ENCODE measurements around the gene CEP83.
A peak's percentile ranks its signal among the peaks of the same experiment; 100 is the strongest.
"Not testable (repeated sequence)": the region's sequence is repeated elsewhere in the genome, so short reads cannot be mapped to it uniquely, and the experiment has no call there.

Gene CEP83

DNA sequence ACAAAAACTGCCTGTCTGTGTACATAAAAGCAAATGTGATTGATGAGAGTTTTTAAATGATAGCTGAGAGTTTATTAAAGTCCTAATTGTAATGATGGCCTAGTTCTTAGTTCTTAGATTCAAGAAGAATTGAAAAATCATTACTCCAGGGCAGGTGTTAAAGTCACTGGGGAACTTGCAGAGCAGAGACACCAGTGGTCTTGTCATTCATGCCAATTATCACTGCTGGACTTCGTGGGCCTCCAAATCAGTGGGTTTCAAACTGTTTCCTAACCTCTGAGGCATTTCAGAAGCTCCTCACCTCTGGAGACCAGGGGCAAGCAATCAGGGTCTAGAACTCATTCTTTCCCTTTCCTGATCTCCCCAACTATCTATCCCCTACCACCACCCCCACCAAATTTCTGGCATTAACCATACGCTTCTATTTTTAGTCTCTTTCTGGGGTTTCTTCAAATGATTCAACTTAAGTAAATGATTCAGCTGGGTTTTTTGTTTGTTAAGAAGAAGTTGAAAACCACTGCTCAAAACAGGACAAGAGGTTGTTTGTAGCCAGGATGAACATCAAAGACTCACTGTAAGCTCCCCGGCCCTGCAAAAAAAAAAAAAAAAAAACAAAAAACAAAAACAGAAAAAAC, 80.1 kb downstream of the CEP83 start:
- DNase-seq = no peak

DNA sequence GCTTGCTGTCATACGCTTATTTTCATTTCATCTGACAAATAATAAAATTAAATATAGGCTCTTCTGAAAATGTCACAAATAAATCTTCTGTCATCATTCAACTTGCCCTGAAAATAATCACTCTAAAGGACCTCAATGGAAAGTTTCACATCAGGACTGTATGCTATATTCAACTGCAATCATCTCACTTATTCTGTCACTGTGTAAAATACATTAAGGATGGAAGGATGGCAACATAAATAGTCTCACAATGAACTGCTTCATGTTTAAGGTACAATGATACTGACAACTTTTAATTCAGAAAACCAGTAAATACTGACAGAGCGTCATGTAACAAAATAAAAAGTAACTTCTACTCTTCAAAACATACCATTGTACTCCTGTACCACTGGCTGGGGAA, 82.1 kb downstream of the CEP83 start:
- no peak for DNase-seq

DNA sequence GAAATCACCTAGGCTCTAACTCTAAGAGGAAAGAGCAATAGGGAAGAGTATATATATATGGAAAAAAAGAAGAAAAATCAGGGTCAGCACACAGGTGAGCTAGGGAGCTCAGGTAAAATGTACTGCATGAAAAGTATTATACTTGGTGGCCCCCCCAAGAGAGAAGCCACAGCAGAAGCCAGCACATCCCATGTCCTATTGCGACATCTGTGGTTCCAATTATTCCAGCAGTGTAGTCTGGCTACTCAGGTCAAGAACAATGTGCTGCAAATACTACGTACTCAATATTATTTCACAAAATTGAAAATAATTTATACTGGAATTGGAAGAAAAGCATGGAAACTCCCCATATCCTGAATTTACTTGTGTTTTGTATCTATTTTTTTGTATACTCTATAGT, 85.5 kb downstream of the CEP83 start:
- DNase-seq = no peak

- no peak for DNase-seq
These were observed 87.2 kb downstream of the CEP83 start for GRCh38 chr12:94372461-94372860.

- no peak for DNase-seq
These were observed 97.0 kb downstream of the CEP83 start for GRCh38 chr12:94362653-94363052.

GRCh38 chr12:94359761-94360160, 99.9 kb downstream of the CEP83 start:
- no peak for DNase-seq

DNA sequence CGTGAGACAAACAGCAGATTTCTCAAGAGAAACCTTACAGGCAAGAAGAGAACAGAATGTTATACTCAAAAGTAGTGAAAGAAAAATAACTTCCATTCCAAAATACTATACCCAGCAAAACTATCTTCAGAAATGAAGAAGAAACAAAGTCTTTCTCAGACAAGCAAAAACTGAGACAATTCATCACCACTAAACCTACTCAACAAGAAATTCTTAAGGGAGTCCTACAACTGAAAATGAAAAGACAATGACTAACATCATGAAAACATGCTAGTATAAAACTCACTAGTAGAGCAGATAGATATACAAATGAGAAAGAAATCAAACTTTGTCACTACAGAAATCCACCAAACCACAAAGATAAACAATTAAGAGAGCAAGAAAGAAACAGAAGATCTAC, 106.5 kb downstream of the CEP83 start:
- DNase-seq = no peak

GRCh38 chr12:94340573-94340972, 119.1 kb downstream of the CEP83 start:
- no peak for DNase-seq

DNA sequence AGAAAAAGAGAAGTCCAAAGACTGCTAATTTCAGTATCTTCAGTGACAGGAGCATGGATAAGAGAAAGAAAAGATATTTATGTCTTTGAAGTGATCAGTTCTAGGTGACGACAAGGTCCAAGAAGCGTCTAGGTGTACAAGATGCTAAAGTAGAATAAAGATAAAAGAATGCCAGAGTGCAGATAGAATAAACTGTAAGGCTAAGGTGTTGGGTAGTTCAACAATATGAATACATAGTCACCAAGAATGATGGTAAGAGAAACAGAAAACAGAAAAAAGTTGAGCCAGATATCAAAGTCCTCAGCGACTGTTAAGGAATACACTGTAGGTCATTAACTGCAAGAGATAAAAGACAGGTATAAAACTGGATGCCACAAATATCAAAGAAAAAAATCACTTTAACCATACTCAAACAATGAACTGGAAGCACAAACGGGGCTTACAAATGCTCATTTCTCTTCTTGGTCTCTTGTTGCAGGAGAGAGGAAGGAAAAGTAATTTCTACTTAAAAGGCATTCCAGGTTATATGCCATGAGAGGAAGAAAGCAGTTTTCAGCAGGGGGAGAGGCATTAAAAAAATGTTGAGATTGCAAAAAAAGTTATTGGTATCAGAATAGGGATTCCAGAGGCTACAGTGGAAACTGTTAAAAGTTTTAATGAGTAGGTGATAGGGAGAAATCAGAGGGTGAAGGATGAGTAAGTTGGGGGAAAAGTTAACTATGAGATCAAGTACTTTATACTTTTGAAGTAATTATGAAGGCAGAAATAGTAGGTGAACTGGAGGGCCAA, 121.5 kb downstream of the CEP83 start:
- no peak for DNase-seq

- DNase-seq = no peak
These were observed 123.3 kb downstream of the CEP83 start for GRCh38 chr12:94336211-94336925.

DNA sequence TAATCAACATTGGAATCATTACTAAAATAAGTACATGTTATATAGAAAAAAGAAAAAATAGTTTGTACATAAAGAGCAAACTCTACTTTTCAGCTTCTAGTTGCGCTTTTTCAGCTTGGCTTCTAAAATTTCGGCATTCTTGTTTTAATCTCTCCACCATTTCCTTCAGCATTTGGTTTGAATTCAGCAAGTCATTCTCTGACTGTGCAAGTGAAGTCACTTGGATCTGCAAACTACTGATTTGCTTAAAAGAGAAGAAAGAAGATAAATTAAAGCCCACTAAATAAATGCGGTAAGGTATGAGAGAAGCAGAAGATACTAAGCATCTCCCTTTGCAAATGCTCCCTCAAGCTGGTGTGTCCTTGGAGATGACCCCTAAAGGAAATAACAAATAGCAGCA, 126.3 kb downstream of the CEP83 start:
- no peak for DNase-seq

- DNase-seq = no peak
These were observed 130.3 kb downstream of the CEP83 start for GRCh38 chr12:94329366-94329765.

DNA sequence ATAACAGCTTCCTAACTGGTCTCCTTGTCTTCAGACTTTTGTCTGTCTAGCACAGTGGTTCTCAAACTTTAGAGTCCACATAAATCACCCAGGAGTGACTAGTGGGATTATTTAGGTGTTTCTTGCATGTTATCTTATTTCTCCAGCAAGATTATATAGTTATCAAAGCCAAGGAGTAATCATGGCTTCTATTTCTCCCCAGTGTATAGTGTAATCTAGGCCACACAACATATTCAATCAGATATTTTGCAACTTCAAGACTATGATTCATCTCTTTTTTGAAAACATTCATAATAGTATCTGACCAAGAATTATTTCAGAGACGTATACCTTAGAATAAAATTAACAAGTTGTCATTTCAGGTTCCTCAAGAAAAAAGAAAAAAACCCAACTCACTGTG, 131.9 kb downstream of the CEP83 start:
- DNase-seq = peak; percentile 8

DNA sequence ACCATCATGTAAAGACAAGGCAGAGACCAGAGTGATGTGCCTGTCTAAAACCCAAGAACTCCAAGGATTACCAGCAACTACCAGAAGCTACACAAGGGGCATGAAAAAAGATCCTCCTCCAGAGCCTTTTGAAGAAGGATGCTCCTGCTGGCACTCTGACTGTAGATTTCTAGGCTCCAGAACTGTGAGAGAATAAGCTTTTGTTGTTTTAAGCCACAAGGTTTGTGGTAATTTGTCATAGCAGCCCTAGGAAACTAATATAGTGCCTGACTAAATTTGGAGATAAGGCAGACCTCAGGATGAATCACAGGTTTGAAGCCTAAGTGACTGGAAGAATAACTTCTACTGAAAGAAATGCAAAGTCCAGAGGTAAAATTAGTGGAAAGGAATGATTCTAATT, 132.9 kb downstream of the CEP83 start:
- peak; percentile 67 for DNase-seq

- DNase-seq = no peak
These were observed 133.4 kb downstream of the CEP83 start for GRCh38 chr12:94326234-94326633.

DNA sequence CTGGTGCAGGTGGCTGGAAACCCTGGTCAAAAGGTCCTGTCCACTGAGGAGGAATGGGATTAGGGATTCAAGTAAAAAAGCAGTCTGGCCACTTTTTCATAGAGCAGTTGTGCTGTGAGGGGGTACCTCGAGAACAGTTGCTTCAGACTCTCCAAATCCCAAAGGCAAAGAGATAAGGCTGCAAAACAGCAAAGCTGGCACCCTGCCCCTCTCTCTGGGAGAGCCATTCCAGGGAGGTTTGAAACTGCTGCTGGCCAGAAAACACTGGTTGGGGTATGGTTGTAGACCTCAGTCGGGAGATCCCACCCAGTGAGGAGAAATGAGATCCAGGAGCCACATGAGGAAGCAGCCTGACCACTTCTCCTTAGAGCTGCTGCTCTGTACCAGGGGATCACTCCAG, 137.3 kb downstream of the CEP83 start:
- no peak for DNase-seq

- DNase-seq = no peak
These were observed 139.6 kb downstream of the CEP83 start for GRCh38 chr12:94320109-94320508.

DNA sequence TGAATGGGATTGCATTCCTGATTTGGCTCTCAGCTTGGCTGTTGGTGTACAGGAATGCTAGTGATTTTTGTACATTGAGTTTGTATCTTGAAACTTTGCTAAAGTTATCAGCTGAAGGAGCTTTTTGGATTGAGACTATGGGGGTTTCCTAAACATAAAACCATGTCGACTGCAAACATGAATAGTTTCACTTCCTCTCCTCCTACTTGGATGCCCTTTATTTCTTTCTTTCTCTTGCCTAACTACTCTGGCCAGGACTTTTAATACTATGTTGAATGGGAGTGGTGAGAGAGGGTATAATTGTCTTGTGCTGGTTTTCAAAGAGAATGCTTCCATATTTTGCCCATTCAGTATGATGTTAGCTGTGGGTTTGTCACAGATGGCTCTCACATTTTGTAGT, 141.5 kb downstream of the CEP83 start:
- no peak for DNase-seq

GRCh38 chr12:94316600-94316999, 143.1 kb downstream of the CEP83 start:
- DNase-seq = not testable (repeated sequence)

GRCh38 chr12:94312378-94312777, 147.3 kb downstream of the CEP83 start:
- no peak for DNase-seq

DNA sequence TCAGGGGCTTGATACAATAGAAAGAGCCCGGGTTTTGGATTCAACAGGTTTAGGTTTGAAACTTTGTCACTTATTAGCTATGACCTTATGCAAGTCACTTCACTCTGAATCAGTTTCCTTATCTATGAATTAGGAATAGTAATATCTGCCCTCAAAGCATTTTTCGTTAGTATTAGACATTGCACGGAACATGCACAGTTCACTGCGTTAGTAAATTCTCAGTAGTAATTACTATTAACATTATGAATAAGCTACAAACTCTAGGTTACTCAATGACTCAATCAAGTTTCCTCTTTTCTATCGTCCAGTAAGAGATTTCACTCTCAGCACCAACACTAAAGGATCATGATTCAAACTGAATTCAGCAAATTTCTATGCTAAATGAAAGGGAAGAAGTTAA, 150.3 kb downstream of the CEP83 start:
- DNase-seq = no peak

DNA sequence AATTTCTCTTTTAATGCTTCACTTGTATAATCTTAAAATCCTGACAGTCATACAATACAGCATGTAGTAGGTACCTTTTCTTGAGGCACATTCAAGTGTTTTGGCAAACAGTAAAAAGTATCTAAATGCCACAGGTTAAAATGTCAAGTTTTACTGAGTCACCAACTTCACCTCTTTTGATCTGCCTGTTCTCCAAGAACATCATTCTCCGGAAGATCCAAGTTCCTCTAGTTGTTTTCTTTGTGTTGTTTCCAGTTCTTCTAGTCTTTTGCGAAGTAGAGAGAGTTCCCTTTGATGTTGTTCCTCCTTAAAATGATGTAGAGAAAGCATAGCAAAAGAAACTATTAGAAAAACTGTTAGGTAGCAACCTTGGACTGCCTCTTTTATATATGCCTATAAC, 151.1 kb downstream of the CEP83 start:
- no peak for DNase-seq

- peak; percentile 15 for DNase-seq
These were observed 154.3 kb downstream of the CEP83 start for GRCh38 chr12:94305130-94305957.
